Measurements from ENCODE around the gene F2.

DNA sequence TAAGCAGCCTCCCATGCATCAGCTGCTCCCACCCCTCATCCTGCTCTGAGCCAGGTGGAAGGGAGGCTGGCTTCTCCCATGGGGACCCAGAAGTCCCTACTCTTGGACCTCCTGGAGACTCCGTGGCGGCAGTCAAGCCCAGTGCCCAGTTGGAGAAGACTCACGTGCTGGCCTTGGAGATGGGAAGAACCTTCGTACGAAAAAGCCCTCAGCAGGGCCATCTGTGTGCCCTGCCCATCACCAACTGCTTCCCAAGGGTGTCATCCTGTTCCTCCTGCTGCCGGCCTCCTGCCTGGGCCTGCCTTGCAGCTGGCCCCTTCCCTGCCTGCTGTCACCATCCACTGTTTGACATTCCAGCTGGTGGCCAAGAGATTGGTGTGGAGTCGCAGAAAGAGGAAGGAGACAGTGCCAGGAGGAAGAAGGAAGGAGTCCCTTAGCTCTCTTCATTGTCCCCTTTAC lies 46.6 kb upstream of the F2 start:
- TF ChIP-seq, protein P1, sequence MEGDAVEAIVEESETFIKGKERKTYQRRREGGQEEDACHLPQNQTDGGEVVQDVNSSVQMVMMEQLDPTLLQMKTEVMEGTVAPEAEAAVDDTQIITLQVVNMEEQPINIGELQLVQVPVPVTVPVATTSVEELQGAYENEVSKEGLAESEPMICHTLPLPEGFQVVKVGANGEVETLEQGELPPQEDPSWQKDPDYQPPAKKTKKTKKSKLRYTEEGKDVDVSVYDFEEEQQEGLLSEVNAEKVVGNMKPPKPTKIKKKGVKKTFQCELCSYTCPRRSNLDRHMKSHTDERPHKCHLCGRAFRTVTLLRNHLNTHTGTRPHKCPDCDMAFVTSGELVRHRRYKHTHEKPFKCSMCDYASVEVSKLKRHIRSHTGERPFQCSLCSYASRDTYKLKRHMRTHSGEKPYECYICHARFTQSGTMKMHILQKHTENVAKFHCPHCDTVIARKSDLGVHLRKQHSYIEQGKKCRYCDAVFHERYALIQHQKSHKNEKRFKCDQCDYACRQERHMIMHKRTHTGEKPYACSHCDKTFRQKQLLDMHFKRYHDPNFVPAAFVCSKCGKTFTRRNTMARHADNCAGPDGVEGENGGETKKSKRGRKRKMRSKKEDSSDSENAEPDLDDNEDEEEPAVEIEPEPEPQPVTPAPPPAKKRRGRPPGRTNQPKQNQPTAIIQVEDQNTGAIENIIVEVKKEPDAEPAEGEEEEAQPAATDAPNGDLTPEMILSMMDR (IDR thresholded peaks at IDR 0.05), result no peak
- no peak for TF ChIP-seq POLR2A (IDR thresholded peaks at IDR 0.05)

Measured in adrenal gland (tissue), 5 donors.